ENCODE data around the gene CPA3. TPM values are rescaled to one million over a fixed set of nuclear protein-coding genes. Genes with fewer than 3 reads are reported as not detected.

CPA3 gene, protein sequence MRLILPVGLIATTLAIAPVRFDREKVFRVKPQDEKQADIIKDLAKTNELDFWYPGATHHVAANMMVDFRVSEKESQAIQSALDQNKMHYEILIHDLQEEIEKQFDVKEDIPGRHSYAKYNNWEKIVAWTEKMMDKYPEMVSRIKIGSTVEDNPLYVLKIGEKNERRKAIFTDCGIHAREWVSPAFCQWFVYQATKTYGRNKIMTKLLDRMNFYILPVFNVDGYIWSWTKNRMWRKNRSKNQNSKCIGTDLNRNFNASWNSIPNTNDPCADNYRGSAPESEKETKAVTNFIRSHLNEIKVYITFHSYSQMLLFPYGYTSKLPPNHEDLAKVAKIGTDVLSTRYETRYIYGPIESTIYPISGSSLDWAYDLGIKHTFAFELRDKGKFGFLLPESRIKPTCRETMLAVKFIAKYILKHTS
- total RNA-seq, result not detected in 2 replicates

DNA sequence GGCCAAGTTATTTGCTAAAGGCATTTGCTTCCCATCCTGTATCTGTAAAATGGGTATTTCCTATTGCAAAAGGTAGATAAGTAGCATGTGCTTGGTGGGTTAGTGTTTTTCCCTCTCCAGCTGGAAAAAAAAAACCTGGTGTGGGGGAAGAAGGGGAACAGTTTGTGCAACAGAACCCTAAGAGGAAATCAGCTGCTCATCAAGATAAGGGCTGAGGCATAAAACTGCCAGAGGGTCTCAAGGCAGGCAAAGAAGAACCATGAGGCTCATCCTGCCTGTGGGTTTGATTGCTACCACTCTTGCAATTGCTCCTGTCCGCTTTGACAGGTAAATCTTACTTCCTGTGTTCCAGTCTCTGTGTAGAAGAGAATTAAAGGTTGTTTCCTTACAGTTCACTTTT is at the start of gene CPA3:
Gene CPA3 (plus strand): TSS at position 248 of the 400 bp plus-strand sequence. CDS start 12 bp downstream, at position 260.

DNA sequence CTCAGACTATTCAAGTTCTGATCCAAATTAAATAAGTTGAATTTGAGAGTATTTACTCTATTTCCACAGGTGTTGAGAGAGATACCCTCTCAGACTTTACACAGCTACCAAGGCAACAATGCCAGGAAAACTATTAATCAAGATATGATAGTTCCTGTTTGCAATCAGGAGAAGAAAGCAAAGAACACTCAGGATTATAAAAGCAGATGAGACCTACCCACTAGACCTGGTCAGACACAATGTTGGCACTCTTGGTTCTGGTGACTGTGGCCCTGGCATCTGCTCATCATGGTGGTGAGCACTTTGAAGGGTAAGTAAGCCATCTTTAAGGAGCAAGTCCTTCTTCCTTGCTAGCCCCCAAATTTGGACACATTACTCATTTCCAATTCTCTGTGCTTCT is 37.5 kb upstream of the CPA3 start, which contains the start of gene CPB1:
Gene CPB1 (plus strand): TSS at position 227 of the 400 bp plus-strand sequence. CDS start 13 bp downstream, at position 240.

Other genes starting within 250 kb of the CPA3 start
- gene AGTR1, start 167.4 kb upstream of the CPA3 start, total RNA-seq, result not detected in 2 replicates
- gene CPB1, start 37.5 kb upstream of the CPA3 start, total RNA-seq, result not detected in 2 replicates
- 17.6 and 26.4 TPM in 2 replicates for gene GYG1, start 126.2 kb downstream of the CPA3 start, total RNA-seq
- gene HLTF, start 221.2 kb downstream of the CPA3 start, total RNA-seq, result 23.6 and 24.9 TPM in 2 replicates